HepG2 (cell line): ENCODE results near the gene PSMD8. TPM values are rescaled to one million over a fixed set of nuclear protein-coding genes. Genes with fewer than 3 reads are reported as not detected.

ENCODE experiments used
- ATAC-seq: fragments of 200-7000 bp; cut with Tn5 transposase; 3 replicates; pipeline ENCODE4 v1.9.1; 2020; ENCODE audit warnings: mild to moderate bottlenecking, moderate library complexity
- BruUV-seq: library from RNA; stranded (reverse); fragments of 400-500 nt; replicated peaks from 2 replicates; lab custom pipeline; 2021; lab: Mats Ljungman, UMichigan
- CTCF ChIA-PET: fragments of 300-600 bp; formaldehyde crosslinking; extraction: SDS; loops from one replicate; lab custom pipeline; 2021; ENCODE audit warnings: low total read pairs, inconsistent platforms, low intra/inter-chr PET ratio; lab: Yijun Ruan, JAX
- POLR2A ChIA-PET: fragments of 350-600 bp; sonication (Branson Sonifier 250); formaldehyde crosslinking; loops from one replicate; lab custom pipeline; 2020; ENCODE audit warnings: antibody characterized with exemption, inconsistent platforms; lab: Yijun Ruan, JAX
- DNase-seq: peaks from one replicate; pipeline ENCODE4 v3.0.0-alpha.2; 2015; ENCODE audit warnings: low spot score
- FAIRE-seq: peaks from 3 replicates; lab custom pipeline; 2011; peaks lifted over from hg19 to GRCh38; lab: Jason Lieb, UNC
- H2AFZ ChIP-seq: one replicate; pipeline ENCODE4 v1.6.1; 2011; ENCODE audit warnings: low read length, inconsistent platforms
- H3K27ac ChIP-seq: fragments of 300-600 bp; 3 replicates; pipeline ENCODE4 v1.8.0; 2011; ENCODE audit warnings: mixed run types, mild to moderate bottlenecking, mixed read lengths, low read length, inconsistent platforms; ENCODE audit not compliant: insufficient read depth; ENCODE audit errors: extremely low read length
- H3K27me3 ChIP-seq, 2 experiments: fragments of 200-600 bp in 1 of 2; 2 replicates in 1 of 2; 3 replicates in 1 of 2; pipeline versions ENCODE4 v1.6.0 to v1.8.0; 2011; ENCODE audit warnings: low read length in 2 of 2, mild to moderate bottlenecking in 2 of 2, moderate library complexity in 2 of 2, inconsistent platforms in 1 of 2; ENCODE audit not compliant: insufficient read depth in 2 of 2, control insufficient read depth in 1 of 2
- H3K36me3 ChIP-seq, 2 experiments: fragments of 200-600 bp in 1 of 2; replicated peaks in 1 of 2; 2 replicates in 1 of 2; 3 replicates in 1 of 2; pipeline versions ENCODE4 v1.5.1 to v1.8.0; 2011; ENCODE audit warnings: low read length in 2 of 2, inconsistent platforms in 1 of 2; ENCODE audit not compliant: insufficient read depth in 2 of 2, control insufficient read depth in 1 of 2
- H3K4me1 ChIP-seq: 2 replicates; pipeline ENCODE4 v1.5.1; 2012; ENCODE audit warnings: low read length, inconsistent platforms; ENCODE audit not compliant: insufficient read depth
- H3K4me2 ChIP-seq: 2 replicates; pipeline ENCODE4 v1.6.0; 2011; ENCODE audit warnings: low read depth, low read length, inconsistent platforms
- H3K4me3 ChIP-seq, 3 experiments: fragments of 200-600 bp in 1 of 3; sonication (generic), shearing (Covaris generic) in 1 of 3; replicated peaks in 1 of 3; 2 replicates each; pipeline ENCODE4 v1.5.1; 2011 to 2016; ENCODE audit warnings: low read length in 3 of 3, inconsistent platforms in 2 of 3, low read depth in 2 of 3, mild to moderate bottlenecking in 2 of 3, control low read depth in 1 of 3, mixed read lengths in 1 of 3; ENCODE audit not compliant: insufficient read depth in 1 of 3
- H3K79me2 ChIP-seq: one replicate; pipeline ENCODE4 v1.6.1; 2011; ENCODE audit warnings: low read length, inconsistent platforms; ENCODE audit not compliant: insufficient read depth
- H3K9ac ChIP-seq: 2 replicates; pipeline ENCODE4 v1.6.0; 2011; ENCODE audit warnings: mild to moderate bottlenecking, low read depth, low read length, inconsistent platforms; ENCODE audit not compliant: insufficient read depth
- H3K9me3 ChIP-seq: 2 replicates; pipeline ENCODE4 v1.5.1; 2012; ENCODE audit warnings: mild to moderate bottlenecking, low read length
- H4K20me1 ChIP-seq: 2 replicates; pipeline ENCODE4 v1.6.0; 2011; ENCODE audit warnings: inconsistent platforms, mild to moderate bottlenecking, low read length, moderate library complexity; ENCODE audit not compliant: insufficient read depth
- AGO2 ChIP-seq: fragments of 200-400 bp; formaldehyde crosslinking; optimal IDR thresholded peaks from 2 replicates; pipeline ENCODE3; 2017; ENCODE audit warnings: mild to moderate bottlenecking, low read depth, low read length, moderate library complexity
- AKAP8 ChIP-seq: sonication (generic); formaldehyde crosslinking; IDR thresholded peaks from 2 replicates; pipeline ENCODE4 v1.5.1; 2020; ENCODE audit warnings: mild to moderate bottlenecking, missing genetic modification reagents
- ARNT ChIP-seq: fragments of 450-650 bp; IDR thresholded peaks from 2 replicates; pipeline ENCODE4 v1.6.1; 2017
- DR1 ChIP-seq: sonication (generic); formaldehyde crosslinking; IDR thresholded peaks from 2 replicates; pipeline ENCODE4 v1.8.0; 2021; ENCODE audit warnings: mild to moderate bottlenecking, missing genetic modification reagents, inconsistent platforms
- HIVEP1 ChIP-seq: sonication (generic); formaldehyde crosslinking; IDR thresholded peaks from 2 replicates; pipeline ENCODE4 v1.4.0; 2020; ENCODE audit warnings: mild to moderate bottlenecking, missing genetic modification reagents
- HNRNPK ChIP-seq: fragments of 200-400 bp; formaldehyde crosslinking; IDR thresholded peaks from 2 replicates; pipeline ENCODE4 v1.6.1; 2018; ENCODE audit warnings: low read length, low read depth, moderate library complexity, mild to moderate bottlenecking; ENCODE audit not compliant: poor library complexity, severe bottlenecking
- HOXA7 ChIP-seq: sonication (generic); formaldehyde crosslinking; IDR thresholded peaks from 2 replicates; pipeline ENCODE4 v1.8.1; 2022; ENCODE audit warnings: mild to moderate bottlenecking, missing genetic modification reagents, moderate library complexity
- IRF2 ChIP-seq: IDR thresholded peaks from 2 replicates; pipeline ENCODE4 v1.6.1; 2018; ENCODE audit warnings: missing genetic modification reagents, missing compliant biosample characterization
- KDM2A ChIP-seq: sonication (generic); formaldehyde crosslinking; IDR thresholded peaks from 2 replicates; pipeline ENCODE4 v1.4.0; 2020; ENCODE audit warnings: low read depth, missing genetic modification reagents, borderline replicate concordance
- KLF13 ChIP-seq: sonication (generic); formaldehyde crosslinking; IDR thresholded peaks from 2 replicates; pipeline ENCODE4 v1.4.0; 2020; ENCODE audit warnings: mild to moderate bottlenecking, missing genetic modification reagents
- NONO ChIP-seq, 2 experiments: fragments of 450-650 bp in 1 of 2; sonication (generic) in 1 of 2; formaldehyde crosslinking in 1 of 2; IDR thresholded peaks in 1 of 2; conservative IDR thresholded peaks in 1 of 2; 2 replicates each; pipeline versions ENCODE4 v1.6.1 to v1.8.0; 2017 to 2022; ENCODE audit warnings: mild to moderate bottlenecking in 1 of 2, missing genetic modification reagents in 1 of 2, moderate library complexity in 1 of 2
- NR2F2 ChIP-seq: IDR thresholded peaks from 2 replicates; pipeline ENCODE4 v1.6.1; 2012; ENCODE audit warnings: low read depth, inconsistent platforms, borderline replicate concordance
- POLR2G ChIP-seq: fragments of 200-400 bp; formaldehyde crosslinking; IDR thresholded peaks from 2 replicates; pipeline ENCODE4 v1.6.1; 2018; ENCODE audit warnings: mild to moderate bottlenecking, low read depth, low read length, moderate library complexity
- RELA ChIP-seq: sonication (generic); formaldehyde crosslinking; IDR thresholded peaks from 2 replicates; pipeline ENCODE4 v1.4.0; 2020; ENCODE audit warnings: missing genetic modification reagents
- SP4 ChIP-seq: sonication (generic); formaldehyde crosslinking; IDR thresholded peaks from 2 replicates; pipeline ENCODE4 v1.8.1; 2023; ENCODE audit warnings: mild to moderate bottlenecking, missing genetic modification reagents
- ZFY ChIP-seq: sonication (generic); formaldehyde crosslinking; IDR thresholded peaks from 2 replicates; pipeline ENCODE4 v1.4.0; 2020; ENCODE audit warnings: missing genetic modification reagents
- ZNF235 ChIP-seq: sonication (generic); formaldehyde crosslinking; IDR thresholded peaks from 2 replicates; pipeline ENCODE4 v1.8.1; 2023; ENCODE audit warnings: mild to moderate bottlenecking, missing genetic modification reagents, borderline replicate concordance
- ZNF710 ChIP-seq: sonication (generic); formaldehyde crosslinking; IDR thresholded peaks from 2 replicates; pipeline ENCODE4 v1.5.0; 2020; ENCODE audit warnings: mild to moderate bottlenecking, missing genetic modification reagents, borderline replicate concordance
- WGBS: methylation state at CpG from one replicate; pipeline ENCODE4 v1.1.6; 2017; ENCODE audit warnings: low lambda C conversion rate; 5-methylcytosine and 5-hydroxymethylcytosine counted together
- in situ Hi-C: cut with HindIII; loops from 2 replicates; pipeline ENCODE4 v1.10.0; 2017; ENCODE audit warnings: low pct_unique_long_range_greater_than_20kb; ENCODE audit not compliant: extremely low pct_ligation_motif_present
- intact Hi-C: fragments of 100-400 bp; cut with micrococcal nuclease; formaldehyde crosslinking; loops from one replicate; pipeline ENCODE4 v1.10.0; 2022; ENCODE audit not compliant: unreplicated experiment
- polyA plus RNA-seq, 8 experiments: library from polyadenylated mRNA; depleted of rRNA in 3 of 8; stranded (reverse) in 7 of 8; unstranded in 1 of 8; fragments of >200 nt; fragmentation: Illumina TruSeq in 4 of 8; extraction: Trizol in 4 of 8; gene quantifications; 2 replicates each; pipeline versions ENCODE4 v1.2.1 to v1.2.3, GENCODE V29; 2011 to 2016; ENCODE audit warnings: low read depth in 4 of 8, missing spikeins in 1 of 8, mixed read lengths in 1 of 8; ENCODE audit not compliant: insufficient read depth in 1 of 8
- total RNA-seq, 5 experiments: library from RNA; depleted of rRNA; stranded (reverse); fragments of >200 nt; fragmentation: Illumina TruSeq; extraction: Trizol; gene quantifications; 2 replicates each; pipeline ENCODE4 v1.2.3, GENCODE V29; 2016; ENCODE audit warnings: low read depth in 1 of 5
- TF ChIP-seq, protein P1 (sequence below): IDR thresholded peaks from 2 replicates; pipeline ENCODE4 v1.6.1; 2016; ENCODE audit warnings: mild to moderate bottlenecking
- TF ChIP-seq, protein P2 (sequence below): sonication (generic); formaldehyde crosslinking; IDR thresholded peaks from 2 replicates; pipeline ENCODE4 v1.4.0; 2020; ENCODE audit warnings: mild to moderate bottlenecking, missing genetic modification reagents

The PSMD8 gene
- total and polyA plus RNA-seq, 2 of the 13 experiments (the other 11 are each of a cell fraction or from before 2014, with no cell fraction given), result 162 to 296 TPM

GRCh38 chr19:38387550-38388348 is 13.4 kb downstream of the PSMD8 start, which contains the start of gene GGN:
Gene GGN (minus strand): TSS chr19:38388034. CDS start chr19:38387261, 773 bp downstream.
- Histone ChIP-seq H3K27me3 (peaks cover 2 to 20% of the 10 kb centered on the region in 2 experiments; a peak in 3 of 5 replicates), H3K27ac (no peak within 1 kb of the TSS), H3K9ac (0 out of 2 replicates have a peak within 1 kb of the TSS, but pooled peaks have one; percentile 13), H3K4me3 (peak within 1 kb of the TSS; percentile 46 to 71 (median 63)), H4K20me1 (no peaks in the 10 kb centered on the region; the same call in 1 of the 2 replicates), H3K4me2 (peak within 1 kb of the TSS; percentile 89), H2AFZ (no peak within 1 kb of the TSS), H3K4me1 (peaks cover 36% of the 10 kb centered on the region), H3K79me2 (no peaks in the 10 kb centered on the region), H3K36me3 (peaks cover 3 to 12% of the 10 kb centered on the region in 2 experiments; a peak in 3 of 5 replicates), H3K9me3 (no peaks in the 10 kb centered on the region)
- no TSS peak for BruUV-seq
- intact Hi-C loops, result no loop called here
- CTCF ChIA-PET, result no interaction called here
- no peak for FAIRE-seq
- 7% methylated on average over 47 of the region's 51 CpGs for WGBS
- DNase-seq, result peak; percentile 49
- POLR2A ChIA-PET, result interaction anchor here (1.3 to 4.0 kb wide), 5 partner anchors 12 to 231 kb away, joined by 4 to 49 read pairs (median 5); partner anchors contain the start of genes EIF3K, FAM98C and PSMD8
- in situ Hi-C loops, result no loop called here
- peak; percentile 63 for ATAC-seq
- TF ChIP-seq ZNF235 (no peak), HIVEP1 (CRISPR knock-in tag) (0 out of 2 replicates have a peak, but pooled peaks have one; percentile 18), HOXA7 (CRISPR knock-in tag) (no peak), RELA (CRISPR knock-in tag) (no peak), AGO2 (peak; percentile 63), SP4 (CRISPR knock-in tag) (peak; percentile 78; the same call in 1 of the 2 replicates), ARNT (no peak), HNRNPK (peak; percentile 44), ZFY (0 out of 2 replicates have a peak, but pooled peaks have one; percentile 36), KLF13 (0 out of 2 replicates have a peak, but pooled peaks have one; percentile 44), AKAP8 (CRISPR knock-in tag) (peak; percentile 83), ZNF710 (0 out of 2 replicates have a peak, but pooled peaks have one; percentile 42), POLR2G (peak; percentile 38; the same call in 1 of the 2 replicates), DR1 (CRISPR knock-in tag) (no peak), NONO (IDR thresholded peaks at IDR 0.05) (no peak), NONO (CRISPR knock-in tag; conservative IDR thresholded peaks at IDR 0.05) (0 out of 2 replicates have a peak, but pooled peaks have one; percentile 22), KDM2A (peak; percentile 83), NR2F2 (no peak), IRF2 (CRISPR knock-in tag) (no peak)
- TF ChIP-seq, protein P1, sequence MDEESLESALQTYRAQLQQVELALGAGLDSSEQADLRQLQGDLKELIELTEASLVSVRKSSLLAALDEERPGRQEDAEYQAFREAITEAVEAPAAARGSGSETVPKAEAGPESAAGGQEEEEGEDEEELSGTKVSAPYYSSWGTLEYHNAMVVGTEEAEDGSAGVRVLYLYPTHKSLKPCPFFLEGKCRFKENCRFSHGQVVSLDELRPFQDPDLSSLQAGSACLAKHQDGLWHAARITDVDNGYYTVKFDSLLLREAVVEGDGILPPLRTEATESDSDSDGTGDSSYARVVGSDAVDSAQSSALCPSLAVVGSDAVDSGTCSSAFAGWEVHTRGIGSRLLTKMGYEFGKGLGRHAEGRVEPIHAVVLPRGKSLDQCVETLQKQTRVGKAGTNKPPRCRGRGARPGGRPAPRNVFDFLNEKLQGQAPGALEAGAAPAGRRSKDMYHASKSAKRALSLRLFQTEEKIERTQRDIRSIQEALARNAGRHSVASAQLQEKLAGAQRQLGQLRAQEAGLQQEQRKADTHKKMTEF (CRISPR knock-in tag), result peak; percentile 31; the same call in 1 of the 2 replicates
- TF ChIP-seq, protein P2, sequence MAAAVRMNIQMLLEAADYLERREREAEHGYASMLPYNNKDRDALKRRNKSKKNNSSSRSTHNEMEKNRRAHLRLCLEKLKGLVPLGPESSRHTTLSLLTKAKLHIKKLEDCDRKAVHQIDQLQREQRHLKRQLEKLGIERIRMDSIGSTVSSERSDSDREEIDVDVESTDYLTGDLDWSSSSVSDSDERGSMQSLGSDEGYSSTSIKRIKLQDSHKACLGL (CRISPR knock-in tag), result 0 out of 2 replicates have a peak, but pooled peaks have one; percentile 32
